NCI-H2227 (cell line): ENCODE measurements around the gene BPIFA2.

ENCODE experiments used
- DNase-seq: peaks from one replicate; lab custom pipeline; 2025; ENCODE audit not compliant: unreplicated experiment; lab: John Stamatoyannopoulos, UW

The BPIFA2 gene

DNA sequence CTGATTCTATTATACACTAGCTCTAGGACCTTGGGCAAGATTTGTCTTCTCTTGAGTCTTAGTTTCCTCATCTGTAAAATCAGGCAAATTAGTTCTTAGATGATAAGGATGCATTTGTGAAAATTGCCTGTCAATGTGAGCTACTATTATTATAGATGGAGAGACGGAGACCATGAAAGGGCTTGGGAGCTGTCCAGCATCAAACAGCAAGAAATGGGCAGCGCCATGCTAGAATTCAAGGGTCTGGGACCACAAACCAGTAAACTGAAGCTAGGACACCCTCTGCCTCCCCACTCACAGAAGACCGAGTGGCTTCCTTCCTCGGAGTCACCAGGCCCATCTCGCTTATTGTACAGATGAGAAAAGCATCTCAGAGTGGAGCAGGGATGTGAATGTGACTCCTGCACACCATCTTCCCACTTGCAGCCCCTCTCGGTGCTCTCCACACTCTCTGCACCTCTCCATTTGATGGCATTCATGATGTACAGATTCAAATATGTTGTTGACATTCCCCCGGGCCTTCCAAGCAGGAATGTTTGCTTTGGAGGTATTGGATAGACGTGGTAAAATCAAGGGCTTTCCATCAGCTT is 25.0 kb downstream of the BPIFA2 start:
- DNase-seq = no peak

DNA sequence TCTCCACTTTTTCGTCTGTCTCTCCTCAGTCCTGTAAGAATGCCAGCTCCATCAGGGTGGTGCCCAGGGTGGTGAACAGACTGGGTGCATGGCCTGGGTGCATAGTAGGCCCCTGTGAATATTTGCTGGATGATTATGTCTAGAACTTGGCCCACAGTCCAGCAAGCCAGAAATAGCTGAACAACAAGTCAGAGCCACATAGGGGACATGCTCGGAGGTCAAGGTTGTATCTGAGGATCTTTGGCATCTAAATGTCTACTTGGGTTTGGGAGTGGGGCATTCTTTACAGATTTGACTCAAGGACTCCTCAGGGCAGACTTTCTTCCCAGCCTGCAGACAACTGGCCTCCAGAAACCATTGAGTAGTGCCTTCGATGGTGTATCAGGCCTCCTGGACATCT is 31.1 kb downstream of the BPIFA2 start:
- no peak for DNase-seq

DNA sequence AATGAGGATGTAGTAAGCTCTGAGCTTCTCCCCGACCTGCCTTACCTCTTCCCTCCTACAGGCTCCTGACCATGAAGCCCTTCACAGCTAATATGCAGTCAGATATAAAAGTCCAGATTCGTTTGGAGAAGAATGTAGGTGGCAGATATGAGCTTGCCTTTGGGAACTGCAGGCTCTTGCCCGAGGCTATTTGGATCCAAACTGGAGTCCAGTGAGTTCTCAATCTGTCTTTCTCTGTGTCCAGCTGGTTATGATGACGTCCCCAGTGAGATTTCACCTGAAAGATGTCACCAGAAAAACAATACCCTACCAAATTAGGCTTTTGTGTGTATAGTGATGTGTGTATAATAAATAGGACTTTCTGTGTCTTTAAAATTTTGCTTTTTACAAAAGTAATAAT is 34.5 kb downstream of the BPIFA2 start:
- no peak for DNase-seq

DNA sequence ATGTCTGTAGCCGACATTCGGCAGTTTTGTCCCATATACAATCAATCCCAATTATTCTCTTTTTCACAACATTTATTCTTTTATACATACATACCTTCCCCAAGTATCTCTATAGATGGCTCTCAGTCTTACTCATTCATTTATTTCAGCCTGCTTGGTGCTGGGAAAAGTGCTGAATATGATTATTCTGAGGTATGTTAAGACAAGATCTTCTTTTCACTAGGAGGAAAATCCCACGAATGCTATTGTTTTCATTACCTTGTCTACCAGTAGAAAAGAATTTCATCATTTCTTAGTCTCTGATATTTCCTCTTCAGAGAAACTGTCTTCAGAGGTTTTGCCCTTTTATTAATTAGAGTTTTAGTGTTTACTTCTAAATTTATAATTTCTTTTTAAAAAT is 35.5 kb downstream of the BPIFA2 start:
- DNase-seq = no peak

DNA sequence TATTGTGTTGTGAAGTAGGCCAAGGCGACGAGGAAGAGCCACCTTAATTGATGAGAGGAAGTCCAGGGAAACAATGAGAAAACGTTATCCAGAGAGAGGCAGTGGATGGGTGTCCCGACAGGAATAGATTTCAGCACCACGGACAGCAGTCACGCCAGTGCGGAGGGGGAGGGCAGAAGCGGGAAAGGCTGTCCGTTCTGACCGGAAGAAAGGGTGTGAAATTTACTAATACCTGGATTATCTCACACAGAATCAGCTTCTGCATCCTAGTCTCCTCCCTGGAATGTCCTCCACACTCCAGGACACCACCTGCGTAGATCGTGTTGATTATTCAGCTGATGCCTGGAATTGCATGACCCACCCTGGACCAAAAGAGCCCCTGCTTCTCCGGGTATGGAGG is 41.8 kb downstream of the BPIFA2 start:
- DNase-seq = no peak

DNA sequence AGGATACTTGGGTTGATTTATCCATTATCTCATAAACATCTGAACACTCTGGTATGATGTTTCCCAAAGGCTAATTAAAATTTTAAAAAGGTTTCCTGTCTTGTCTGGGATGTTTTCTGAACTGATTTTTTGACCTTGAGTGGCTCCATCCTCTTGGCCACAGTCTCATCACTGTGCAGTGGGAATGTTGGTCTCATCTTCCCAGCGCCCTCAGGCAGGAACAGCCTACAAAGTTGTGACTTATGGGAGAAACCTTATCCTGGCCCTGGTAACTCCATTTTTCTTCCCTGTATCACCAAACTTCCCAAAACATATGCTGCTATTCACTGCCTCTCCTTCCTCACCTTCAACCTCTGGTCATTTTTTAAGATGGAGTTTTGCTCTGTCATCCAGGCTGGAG is 42.4 kb downstream of the BPIFA2 start:
- DNase-seq = no peak

DNA sequence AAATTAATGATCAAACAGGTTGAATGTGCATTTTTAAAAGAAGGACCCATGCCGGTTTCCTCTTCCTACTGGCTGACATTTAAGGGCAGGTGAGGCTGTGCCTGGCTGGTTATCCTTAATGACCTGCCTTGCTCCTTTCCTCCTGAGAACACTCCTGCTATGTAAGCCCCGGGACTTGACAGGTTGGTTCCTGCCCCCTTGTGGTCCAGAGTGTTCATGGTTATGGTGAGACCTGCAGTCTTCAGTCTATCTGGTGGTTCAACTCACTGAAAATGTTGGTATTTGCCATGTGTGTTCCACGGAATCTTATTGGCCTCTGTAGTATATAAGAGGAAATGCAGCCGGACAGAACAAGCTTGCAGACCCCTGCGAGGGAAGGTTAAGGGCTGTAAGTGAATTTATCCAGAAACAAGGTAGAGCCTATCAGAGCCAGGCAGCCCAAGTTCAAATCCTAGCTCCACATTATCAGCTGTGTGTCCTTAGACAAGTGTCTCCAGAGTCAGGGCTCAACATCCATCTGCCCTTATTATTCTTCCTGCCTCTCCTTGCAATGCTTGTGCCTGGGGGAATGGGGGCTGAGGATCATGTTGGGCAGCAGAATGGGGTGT is 44.0 kb downstream of the BPIFA2 start:
- peak; percentile 75 for DNase-seq

DNA sequence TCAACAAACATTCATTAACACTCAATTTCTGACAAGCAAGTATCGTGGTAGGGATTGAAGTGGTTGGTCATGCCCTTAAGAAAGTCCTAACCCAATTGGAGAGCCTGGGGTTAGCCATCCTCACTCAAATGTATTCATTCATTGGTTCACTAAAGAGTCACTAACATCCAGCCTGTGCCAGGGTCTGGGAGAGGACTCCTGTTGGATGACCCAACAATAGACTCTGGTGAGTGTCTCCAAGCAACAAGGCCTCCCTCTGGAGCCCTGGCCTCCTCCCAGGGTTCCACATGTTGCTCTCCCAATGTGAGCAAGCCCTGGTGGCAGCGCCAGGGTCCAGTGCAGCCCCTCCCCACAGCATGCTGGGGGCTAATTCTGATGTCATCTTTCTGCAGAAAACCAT is 49.1 kb downstream of the BPIFA2 start, which contains the start of gene BPIFA3:
Gene BPIFA3 (plus strand): TSS at position 301 of the 400 bp plus-strand sequence. CDS start 185 bp downstream, outside the sequence.
- no peak for DNase-seq

DNA sequence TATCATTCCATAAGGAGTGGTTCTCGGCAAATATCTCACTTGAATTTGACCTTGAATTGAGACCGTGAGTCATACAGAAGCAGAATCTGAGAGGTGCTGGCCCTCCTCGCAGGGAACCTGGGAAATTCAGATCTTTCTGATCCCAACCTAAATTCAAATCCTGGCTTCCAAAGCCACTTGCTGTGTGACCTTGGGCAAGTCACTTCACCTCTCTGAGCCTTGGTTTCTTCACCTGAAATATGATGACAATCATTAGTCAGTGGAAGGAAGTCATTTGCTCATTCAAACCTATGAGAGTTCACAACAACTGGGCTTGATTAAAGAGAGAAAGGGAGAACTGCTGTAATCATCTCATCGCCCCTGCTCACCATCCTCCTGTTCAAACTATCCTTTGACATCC is 56.4 kb downstream of the BPIFA2 start:
- DNase-seq = no peak

DNA sequence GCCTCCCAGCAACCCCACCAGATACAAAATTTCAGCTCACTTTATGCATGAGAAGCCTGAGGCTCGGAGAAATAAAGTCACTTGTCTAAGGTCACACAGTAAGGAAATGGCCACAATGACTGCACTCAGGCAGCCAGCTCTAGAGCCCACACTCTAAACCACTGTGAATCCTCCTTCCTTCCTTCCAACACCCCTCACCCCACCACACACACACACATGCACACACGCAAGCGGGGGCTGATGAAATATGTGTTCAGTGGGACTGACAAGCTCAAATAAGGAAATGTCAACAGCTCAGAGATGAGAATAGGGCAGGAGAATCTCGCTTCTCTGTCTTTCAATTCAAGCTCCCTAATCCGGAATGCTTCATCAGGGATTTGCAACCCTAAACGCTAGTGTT is 61.9 kb downstream of the BPIFA2 start:
- no peak for DNase-seq
